ENCODE results near the gene CDCA3. TPM values are rescaled to one million over a fixed set of nuclear protein-coding genes. Genes with fewer than 3 reads are reported as not detected.
"Not testable (repeated sequence)": the region's sequence is repeated elsewhere in the genome, so short reads cannot be mapped to it uniquely, and the experiment has no call there.

The CDCA3 gene
- total RNA-seq = 1 to 10 TPM; 2.0 to 7.1 (median 2.9) TPM

GRCh38 chr12:6851153-6851920 lies at the start of gene CDCA3:
Gene CDCA3 (minus strand): TSS chr12:6851286. CDS start chr12:6850952, 334 bp downstream.
- intact Hi-C loops (cut with DNase I; ENCODE audit: low total_unique reads) = no loop called here
- peak within 1 kb of the TSS; percentile 39 for H3K4me3 ChIP-seq (ENCODE audit: low read depth, poor library complexity, severe bottlenecking)
- DNase-seq (ENCODE audit: low spot score in 2 of 2) = peak; percentile 97 to 98
- 0% methylated on average over 37 of the region's 37 CpGs for WGBS, 2 donors
- TF ChIP-seq POLR2A (IDR thresholded peaks at IDR 0.05) (no peak), CTCF (IDR thresholded peaks at IDR 0.05) (no peak)

- H3K4me3 ChIP-seq (ENCODE audit: low read depth, poor library complexity, severe bottlenecking) = no peak overlapping the region
- peak in 1 of 2 donors; percentile 62 for DNase-seq (ENCODE audit: low spot score in 2 of 2)
- TF ChIP-seq CTCF (IDR thresholded peaks at IDR 0.05) (no peak), POLR2A (IDR thresholded peaks at IDR 0.05) (no peak)
- intact Hi-C loops (cut with DNase I; ENCODE audit: low total_unique reads) = no loop called here
- 54 to 57% methylated on average over 10 of the region's 10 CpGs for WGBS, 2 donors
These were observed 48.9 kb upstream of the CDCA3 start for GRCh38 chr12:6899837-6900519.

GRCh38 chr12:6899427-6899826 lies 48.3 kb upstream of the CDCA3 start:
- H3K4me3 ChIP-seq (ENCODE audit: low read depth, poor library complexity, severe bottlenecking) = no peak overlapping the region
- TF ChIP-seq CTCF (IDR thresholded peaks at IDR 0.05) (no peak), POLR2A (IDR thresholded peaks at IDR 0.05) (no peak)
- DNase-seq (ENCODE audit: low spot score in 2 of 2) = no peak
- WGBS, 2 donors = 77 to 80% methylated on average over 5 of the region's 5 CpGs
- intact Hi-C loops (cut with DNase I; ENCODE audit: low total_unique reads) = no loop called here

GRCh38 chr12:6896846-6897435 lies 45.9 kb upstream of the CDCA3 start:
- DNase-seq (ENCODE audit: low spot score in 2 of 2) = no peak
- no peak overlapping the region for H3K4me3 ChIP-seq (ENCODE audit: low read depth, poor library complexity, severe bottlenecking)
- intact Hi-C loops (cut with DNase I; ENCODE audit: low total_unique reads) = no loop called here
- TF ChIP-seq POLR2A (IDR thresholded peaks at IDR 0.05) = no peak
- TF ChIP-seq CTCF (IDR thresholded peaks at IDR 0.05) = no peak
- 78 to 79% methylated on average over 6 of the region's 6 CpGs for WGBS, 2 donors

GRCh38 chr12:6894321-6894720 lies 43.2 kb upstream of the CDCA3 start:
- intact Hi-C loops (cut with DNase I; ENCODE audit: low total_unique reads) = no loop called here

GRCh38 chr12:6892683-6893082 lies 41.6 kb upstream of the CDCA3 start:
- intact Hi-C loops (cut with DNase I; ENCODE audit: low total_unique reads); H3K4me3 ChIP-seq (ENCODE audit: low read depth, poor library complexity, severe bottlenecking); DNase-seq (ENCODE audit: low spot score in 2 of 2): not testable (repeated sequence)
- 90 to 92% methylated on average over 3 of the region's 3 CpGs for WGBS, 2 donors

More at GRCh38 chr12:6894321-6894720, 43.2 kb upstream of the CDCA3 start:
- DNase-seq (ENCODE audit: low spot score in 2 of 2) = no peak
- TF ChIP-seq CTCF (IDR thresholded peaks at IDR 0.05) = no peak
- TF ChIP-seq POLR2A (IDR thresholded peaks at IDR 0.05) = no peak
- H3K4me3 ChIP-seq (ENCODE audit: low read depth, poor library complexity, severe bottlenecking) = no peak overlapping the region
- 90 to 91% methylated on average over 3 of the region's 3 CpGs for WGBS, 2 donors

All from lower leg skin (tissue), 4 donors.